HG03095 (cell line): ENCODE data around the gene HHIPL1.

Experiments
- ATAC-seq: cut with Tn5 transposase; IDR thresholded peaks from one replicate; pipeline ENCODE4 v1.9.1; 2021; ENCODE audit warnings: moderate library complexity; ENCODE audit not compliant: unreplicated experiment

HHIPL1 gene

DNA sequence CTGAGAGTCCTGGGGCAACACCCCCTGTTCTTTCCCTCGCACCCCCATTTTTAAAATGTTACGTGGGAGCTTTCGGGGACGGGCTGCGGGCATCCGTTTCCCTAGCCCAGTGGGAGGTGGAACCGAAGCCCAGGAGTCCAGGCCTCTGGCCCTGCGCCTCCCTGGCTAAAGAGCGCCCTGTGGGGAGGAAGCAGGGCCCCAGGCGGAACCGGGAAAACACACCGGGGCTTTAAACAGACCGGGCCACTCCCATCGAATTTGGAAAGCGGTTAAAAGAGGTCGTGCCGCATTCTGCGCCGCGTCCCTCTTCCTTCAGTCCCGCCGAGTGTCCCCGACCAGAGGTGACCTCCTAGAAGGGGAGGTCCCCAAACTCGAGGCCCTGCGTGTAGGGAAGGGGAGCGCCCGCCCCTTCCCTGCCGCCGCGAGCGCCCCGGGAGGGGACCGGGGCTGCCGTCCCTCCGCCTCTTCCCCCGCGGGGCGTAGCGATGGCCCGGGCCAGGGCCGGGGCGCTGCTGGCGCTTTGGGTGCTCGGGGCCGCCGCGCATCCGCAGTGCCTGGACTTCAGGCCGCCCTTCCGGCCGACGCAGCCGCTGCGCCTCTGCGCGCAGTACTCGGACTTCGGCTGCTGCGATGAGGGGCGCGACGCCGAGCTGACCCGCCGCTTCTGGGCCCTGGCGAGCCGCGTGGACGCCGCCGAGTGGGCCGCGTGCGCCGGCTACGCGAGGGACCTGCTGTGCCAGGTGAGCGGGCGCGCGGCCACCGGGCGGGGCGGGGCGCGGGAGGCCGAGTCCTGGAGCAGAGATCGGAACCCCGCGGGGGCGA is at the start of gene HHIPL1:
Gene HHIPL1 (plus strand): TSS at position 407 of the 822 bp plus-strand sequence. CDS start 79 bp downstream, at position 486.
- no peak for ATAC-seq

DNA sequence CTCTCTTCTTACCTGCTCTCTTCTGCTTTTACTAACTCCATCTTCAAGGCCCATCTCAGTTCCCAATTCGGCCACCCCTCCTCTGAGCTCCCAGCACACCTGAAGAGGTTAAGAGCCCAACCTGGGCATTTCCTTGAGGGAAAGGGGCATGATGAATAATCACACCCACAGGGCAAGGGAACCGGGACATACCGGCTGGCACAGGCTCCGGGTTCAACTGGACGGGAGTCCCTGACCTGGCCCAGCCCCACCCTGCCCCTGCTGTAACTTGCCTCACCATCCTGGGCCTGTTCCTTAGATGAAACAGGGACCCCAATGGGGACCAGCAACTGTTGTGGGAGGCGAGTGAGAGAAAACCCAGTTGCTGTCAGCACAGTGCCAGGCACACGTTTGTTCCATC is 49.4 kb upstream of the HHIPL1 start:
- no peak for ATAC-seq

DNA sequence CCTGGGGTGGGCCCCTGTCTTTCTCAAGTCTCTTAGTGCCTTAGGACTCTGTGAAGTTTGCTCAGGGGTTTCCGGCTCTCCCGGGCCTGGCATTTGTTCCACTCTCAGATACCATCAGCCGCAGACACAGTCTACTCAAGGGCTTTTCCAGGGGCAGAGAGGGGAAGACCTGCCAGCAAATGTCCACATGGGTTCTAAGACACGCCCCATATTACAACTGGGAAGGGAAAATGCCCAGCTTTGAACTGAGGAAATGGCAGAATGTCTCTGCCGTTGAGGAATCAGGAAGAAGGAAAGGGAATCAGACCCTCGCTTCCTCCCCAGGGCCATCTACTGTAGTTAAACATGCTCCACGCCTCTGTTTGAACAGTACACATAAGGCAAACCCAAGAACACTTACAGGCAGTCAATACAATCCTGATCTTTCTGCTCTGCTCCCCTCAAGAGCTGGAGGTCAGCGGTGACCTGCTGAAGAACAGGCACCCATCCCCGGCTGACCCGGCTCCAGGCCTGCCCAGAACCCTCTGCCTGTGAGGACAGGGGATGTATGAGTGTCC is 48.8 kb upstream of the HHIPL1 start:
- no peak for ATAC-seq

- no peak for ATAC-seq
These were observed 48.2 kb upstream of the HHIPL1 start for GRCh38 chr14:99596772-99597171.

DNA sequence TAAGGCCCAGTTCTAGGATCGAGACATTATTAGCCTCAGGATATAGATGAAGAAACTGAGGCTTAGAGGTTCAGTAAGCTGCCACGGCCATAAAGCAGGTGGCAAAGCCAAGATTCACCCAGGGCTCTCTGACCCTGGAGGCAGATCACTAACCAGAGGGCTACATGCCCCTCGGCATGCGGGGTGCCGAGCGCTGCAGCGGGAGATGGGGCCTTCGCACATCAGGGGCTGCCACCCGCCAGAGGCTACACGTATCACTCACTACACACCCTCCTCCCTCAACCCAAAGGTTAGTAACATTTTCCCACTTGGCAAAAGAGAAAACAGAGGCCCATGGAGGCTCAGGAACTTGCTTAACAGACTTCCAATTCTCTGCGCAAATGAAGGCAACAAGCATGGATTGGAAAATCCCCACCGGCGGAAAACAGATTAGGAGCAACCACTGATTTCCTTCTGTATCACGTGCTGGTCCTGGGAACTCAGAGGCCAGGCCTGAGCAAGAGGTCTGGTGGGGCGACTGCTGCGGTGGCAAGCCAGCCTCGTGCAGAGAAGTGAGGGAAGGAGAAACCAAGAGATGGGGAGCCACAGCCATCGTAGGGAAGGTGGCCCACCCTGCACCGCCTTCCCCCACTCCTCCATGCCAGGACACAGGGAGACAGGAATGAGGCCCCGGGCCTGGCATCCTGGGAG is 46.9 kb upstream of the HHIPL1 start:
- no peak for ATAC-seq

- no peak for ATAC-seq
These were observed 46.2 kb upstream of the HHIPL1 start for GRCh38 chr14:99598774-99599173.

DNA sequence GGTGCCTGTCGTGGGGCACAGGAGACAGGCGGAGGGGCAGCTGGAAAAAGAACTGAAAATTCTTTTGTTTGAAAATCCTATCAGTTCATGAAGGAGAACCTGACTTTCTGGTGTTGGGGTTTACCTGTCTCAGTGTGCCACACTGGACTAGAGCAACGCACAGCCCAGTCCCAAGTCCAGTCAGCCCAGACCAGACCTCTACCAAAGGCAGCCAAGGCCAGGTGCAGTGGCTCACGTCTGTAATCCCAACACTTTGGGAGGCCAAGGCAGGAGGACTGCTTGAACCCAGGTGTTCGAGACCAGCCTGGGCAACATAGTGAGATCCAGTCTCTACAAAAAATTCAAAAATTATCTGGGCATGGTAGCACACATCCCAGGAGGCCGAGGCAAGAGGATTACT is 45.5 kb upstream of the HHIPL1 start:
- ATAC-seq: no peak

DNA sequence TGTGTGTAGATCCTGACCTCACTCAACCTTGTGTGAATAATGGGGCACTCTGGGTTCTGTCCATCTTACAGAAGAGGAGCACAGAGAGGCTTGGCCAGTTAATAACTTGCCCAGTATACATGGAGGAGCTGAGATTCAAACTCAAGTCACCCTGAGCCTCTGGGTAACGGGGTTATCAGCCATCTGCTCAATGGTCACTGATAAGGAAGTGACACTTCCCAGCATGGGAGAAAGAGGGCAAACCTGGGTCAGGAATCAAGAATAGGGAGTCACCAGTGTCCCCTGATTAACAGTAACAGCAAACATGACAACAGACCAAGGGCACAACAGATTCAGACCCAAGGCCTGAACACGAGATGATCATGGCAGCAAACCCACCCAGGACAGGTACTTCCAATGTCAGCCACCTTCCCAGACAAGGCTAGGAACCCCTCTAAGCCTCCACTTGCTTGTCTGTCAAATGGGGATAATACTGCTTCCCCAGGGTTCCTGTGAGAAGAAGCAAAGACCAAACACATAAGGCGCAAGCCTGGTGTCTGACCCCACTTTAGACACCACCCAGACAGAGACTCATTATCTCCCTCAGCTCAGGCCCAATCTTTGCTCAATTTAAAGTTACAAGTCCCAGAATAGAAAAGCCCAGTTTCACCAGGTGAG is 44.6 kb upstream of the HHIPL1 start:
- ATAC-seq: no peak

GRCh38 chr14:99601361-99601831 is 43.5 kb upstream of the HHIPL1 start:
- no peak for ATAC-seq

- ATAC-seq: no peak
These were observed 42.7 kb upstream of the HHIPL1 start for GRCh38 chr14:99602054-99602787.

GRCh38 chr14:99602788-99603415 is 42.0 kb upstream of the HHIPL1 start:
- ATAC-seq: no peak

DNA sequence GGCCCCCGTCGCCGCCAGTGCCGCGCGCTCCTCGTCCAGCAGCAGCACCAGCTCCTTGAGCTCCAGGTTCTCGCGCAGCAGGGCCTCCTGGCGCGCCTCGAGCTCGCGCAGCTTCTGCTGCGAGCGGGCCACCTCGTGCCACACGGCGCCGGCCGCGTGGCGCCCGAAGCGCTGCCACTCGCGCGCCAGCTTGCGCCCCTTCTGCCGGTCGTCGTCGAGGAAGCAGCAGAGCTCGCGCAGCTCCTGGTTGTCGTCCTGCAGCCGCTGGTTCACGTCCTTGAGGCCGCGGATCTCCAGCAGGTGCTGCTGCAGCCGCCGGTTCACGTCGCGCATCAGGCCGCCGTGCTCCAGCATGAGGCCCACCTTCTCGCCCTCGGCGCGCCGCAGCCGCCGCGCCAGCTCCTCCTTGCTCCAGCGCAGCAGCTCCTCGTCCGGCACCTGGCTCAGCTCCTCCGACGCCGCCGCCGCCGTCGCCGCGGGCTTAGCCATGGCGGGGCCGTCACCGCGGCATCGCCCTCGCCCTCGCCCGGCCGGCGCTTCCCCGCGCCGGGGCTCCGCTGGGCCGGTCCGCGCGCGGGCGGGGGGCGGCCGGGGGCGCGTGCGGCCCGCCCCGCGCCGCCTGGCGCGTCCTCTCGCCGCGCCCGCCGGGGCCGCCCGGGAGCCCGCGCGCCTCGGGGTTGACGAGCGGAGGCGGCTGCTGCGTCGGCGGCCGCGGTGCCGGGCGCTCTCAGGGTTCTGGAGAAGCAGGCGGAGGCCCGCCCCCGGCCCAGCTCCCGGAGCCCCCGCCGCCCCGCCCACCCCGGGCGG is 41.3 kb upstream of the HHIPL1 start, which contains the start of gene CCDC85C:
Gene CCDC85C (minus strand): TSS at position 737 of the 807 bp plus-strand sequence. CDS start 248 bp downstream, at position 489.
- ATAC-seq: no peak

DNA sequence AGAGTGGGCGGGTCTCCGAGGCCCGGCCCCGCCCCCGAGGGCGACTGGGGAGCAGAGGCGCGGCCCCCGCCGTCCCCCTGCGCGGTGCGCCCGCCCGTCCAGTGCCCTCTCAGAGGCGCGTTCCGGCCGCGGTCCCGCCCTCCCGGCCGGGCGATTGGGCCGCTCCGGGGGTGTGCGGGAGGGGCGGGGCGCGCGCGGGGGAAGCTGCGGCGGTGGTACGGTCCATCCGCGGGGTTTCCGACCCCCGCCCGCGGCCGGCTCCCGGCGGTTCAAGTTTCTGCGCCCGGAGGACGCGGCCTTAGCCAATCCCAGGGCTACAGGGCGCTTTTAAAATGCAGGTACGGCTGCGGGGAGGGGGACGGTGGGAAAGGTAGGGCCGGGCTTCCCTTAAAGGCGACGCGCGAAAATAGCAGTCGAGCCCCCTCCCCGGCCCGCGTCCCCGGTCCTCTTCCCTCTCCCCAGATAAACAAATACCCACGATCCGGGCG is 40.6 kb upstream of the HHIPL1 start:
- ATAC-seq: peak; percentile 88

DNA sequence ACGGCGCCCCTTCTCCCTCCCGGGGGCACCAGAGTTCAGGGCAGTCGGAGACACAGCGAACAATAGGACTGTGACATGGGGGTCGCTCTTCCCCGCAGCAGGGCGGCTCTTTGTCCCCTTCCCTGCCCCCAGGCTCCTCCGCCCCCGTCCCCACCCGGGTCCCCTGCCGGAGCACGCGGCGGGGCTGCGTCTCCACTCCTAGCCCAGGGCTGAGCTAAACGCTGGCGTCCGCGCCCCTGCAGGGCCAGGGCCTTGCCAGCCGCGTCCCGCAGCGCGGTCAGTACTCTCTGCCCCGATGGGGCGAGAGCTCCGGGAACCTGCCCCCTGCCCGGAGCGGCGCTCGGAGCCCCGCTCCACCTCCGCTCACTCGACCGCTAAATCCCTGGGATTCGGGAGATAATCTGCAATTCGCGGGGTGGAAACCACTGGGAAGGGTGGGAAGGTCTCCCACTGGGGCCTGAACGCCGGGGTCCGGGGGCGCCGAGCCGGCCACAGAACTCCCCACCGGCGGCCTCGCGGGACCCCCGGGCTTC is 40.1 kb upstream of the HHIPL1 start:
- peak; percentile 18 for ATAC-seq

GRCh38 chr14:99605299-99605961 is 39.5 kb upstream of the HHIPL1 start:
- peak; percentile 27 for ATAC-seq

GRCh38 chr14:99606359-99606758 is 38.6 kb upstream of the HHIPL1 start:
- no peak for ATAC-seq

DNA sequence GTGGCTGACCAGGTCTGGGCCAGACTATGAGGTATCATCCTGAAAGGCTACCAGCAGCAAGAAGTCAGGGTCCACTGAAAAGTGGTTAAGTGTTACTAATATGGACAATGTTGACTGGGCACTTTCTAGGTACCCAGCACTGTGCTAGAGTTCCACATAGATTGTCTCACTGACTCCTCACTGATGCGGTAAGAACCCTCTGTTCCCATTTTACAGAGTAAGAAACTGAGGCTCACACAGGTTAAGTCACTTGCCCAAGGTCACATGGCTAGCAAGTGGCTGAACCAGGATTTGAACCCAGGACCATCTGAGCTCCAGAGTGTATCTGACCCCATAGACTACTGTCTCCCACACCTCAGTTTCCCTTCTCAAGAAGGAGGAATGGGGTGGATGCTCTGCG is 36.3 kb upstream of the HHIPL1 start:
- ATAC-seq: no peak
